ENCODE results near the gene AQP10.
"Not testable (repeated sequence)": the region's sequence is repeated elsewhere in the genome, so short reads cannot be mapped to it uniquely, and the experiment has no call there.

AQP10 gene

GRCh38 chr1:154348429-154349076, 27.7 kb downstream of the AQP10 start:
- H3K9me3 Mint-ChIP-seq = no peaks in the 10 kb centered on the region
- H3K36me3 Mint-ChIP-seq = peaks cover 61% of the 10 kb centered on the region
- no peak overlapping the region for H3K4me3 Mint-ChIP-seq
- ATAC-seq = no peak
- peaks cover 15% of the 10 kb centered on the region for H3K27me3 Mint-ChIP-seq
- no peak overlapping the region for H3K27ac Mint-ChIP-seq
- peaks cover 21% of the 10 kb centered on the region for H3K4me1 Mint-ChIP-seq

DNA sequence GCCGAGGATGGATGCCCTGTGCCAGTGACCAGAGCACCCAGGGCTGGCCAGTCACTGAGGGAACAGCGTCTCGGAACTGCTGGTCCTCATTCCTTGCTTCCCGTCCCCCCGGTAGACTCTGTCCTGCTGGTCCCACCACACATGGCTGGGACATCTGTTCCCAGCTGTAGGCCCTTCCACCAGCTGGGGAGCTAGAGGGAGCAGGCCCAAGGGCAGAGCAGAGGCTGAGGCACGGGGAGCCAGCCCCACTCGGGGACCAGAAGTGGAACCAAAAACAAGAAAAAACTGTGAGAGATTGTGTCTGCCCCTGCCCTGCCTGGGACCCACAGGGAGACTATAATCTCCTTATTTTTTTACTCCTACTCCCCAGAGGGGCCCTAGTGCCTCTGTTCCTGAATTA, 28.2 kb downstream of the AQP10 start:
- H3K9me3 Mint-ChIP-seq = no peaks in the 10 kb centered on the region
- H3K27ac Mint-ChIP-seq = no peak overlapping the region
- peaks cover 55% of the 10 kb centered on the region for H3K36me3 Mint-ChIP-seq
- peaks cover 21% of the 10 kb centered on the region for H3K27me3 Mint-ChIP-seq
- H3K4me1 Mint-ChIP-seq = peaks cover 26% of the 10 kb centered on the region
- ATAC-seq = no peak
- no peak overlapping the region for H3K4me3 Mint-ChIP-seq

GRCh38 chr1:154350383-154350782, 29.5 kb downstream of the AQP10 start:
- Mint-ChIP-seq H3K4me3 (no peak overlapping the region), H3K27me3 (peaks cover 24% of the 10 kb centered on the region), H3K4me1 (peaks cover 23% of the 10 kb centered on the region), H3K27ac (no peak overlapping the region), H3K9me3 (no peaks in the 10 kb centered on the region), H3K36me3 (peaks cover 44% of the 10 kb centered on the region)
- no peak for ATAC-seq

DNA sequence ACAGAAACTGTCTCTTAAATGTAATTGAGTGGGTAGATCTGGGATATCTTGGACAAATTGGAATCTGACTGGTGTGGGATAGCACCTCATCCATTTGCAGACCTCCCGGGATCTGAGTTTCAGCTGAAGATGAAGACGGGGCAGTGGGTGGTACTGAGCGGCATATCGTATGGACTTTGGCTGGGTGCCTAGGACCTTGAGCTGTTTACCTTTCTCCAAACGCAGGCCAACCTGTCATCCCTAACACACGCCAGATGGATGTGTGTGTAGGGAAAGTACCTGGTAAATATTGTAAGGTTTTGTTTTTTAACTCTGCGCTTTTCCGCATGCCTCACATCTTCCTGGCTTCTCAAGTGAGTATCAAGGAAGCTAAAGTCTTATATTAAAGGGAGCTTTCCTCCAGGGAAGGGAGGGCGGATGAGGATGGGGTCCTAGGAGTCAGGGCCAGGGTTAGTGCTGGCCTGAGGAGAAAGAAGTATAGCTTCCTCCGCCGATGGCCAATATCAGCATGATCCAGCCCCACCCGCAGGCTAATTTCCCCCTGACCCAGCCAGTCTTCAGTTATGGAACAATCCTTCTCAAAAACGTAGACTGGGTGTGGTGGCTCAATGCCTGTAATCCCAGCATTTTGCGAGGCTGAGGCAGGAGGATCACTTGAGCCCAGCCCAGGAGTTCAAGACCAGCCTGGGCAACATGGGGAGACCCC, 30.6 kb downstream of the AQP10 start:
- H3K36me3 Mint-ChIP-seq = peaks cover 32% of the 10 kb centered on the region
- H3K4me1 Mint-ChIP-seq = peaks cover 23% of the 10 kb centered on the region
- no peak overlapping the region for H3K27ac Mint-ChIP-seq
- no peaks in the 10 kb centered on the region for H3K9me3 Mint-ChIP-seq
- peaks cover 24% of the 10 kb centered on the region for H3K27me3 Mint-ChIP-seq
- no peak overlapping the region for H3K4me3 Mint-ChIP-seq
- no peak for ATAC-seq

- no peaks in the 10 kb centered on the region for H3K9me3 Mint-ChIP-seq
- H3K27me3 Mint-ChIP-seq = peaks cover 24% of the 10 kb centered on the region
- H3K27ac Mint-ChIP-seq = peak overlapping the region; percentile 70
- H3K36me3 Mint-ChIP-seq = peaks cover 27% of the 10 kb centered on the region
- ATAC-seq = no peak
- H3K4me3 Mint-ChIP-seq = peak overlapping the region; percentile 88
- peaks cover 23% of the 10 kb centered on the region for H3K4me1 Mint-ChIP-seq
Observed at GRCh38 chr1:154352245-154352580, 31.3 kb downstream of the AQP10 start.

- Mint-ChIP-seq H3K27me3 (peaks cover 24% of the 10 kb centered on the region), H3K4me1 (peaks cover 23% of the 10 kb centered on the region), H3K27ac (peak overlapping the region; percentile 70), H3K36me3 (peaks cover 21% of the 10 kb centered on the region), H3K4me3 (peak overlapping the region; percentile 88), H3K9me3 (no peaks in the 10 kb centered on the region)
- peak; percentile 82 for ATAC-seq
Observed at GRCh38 chr1:154352581-154353459, 31.9 kb downstream of the AQP10 start.

DNA sequence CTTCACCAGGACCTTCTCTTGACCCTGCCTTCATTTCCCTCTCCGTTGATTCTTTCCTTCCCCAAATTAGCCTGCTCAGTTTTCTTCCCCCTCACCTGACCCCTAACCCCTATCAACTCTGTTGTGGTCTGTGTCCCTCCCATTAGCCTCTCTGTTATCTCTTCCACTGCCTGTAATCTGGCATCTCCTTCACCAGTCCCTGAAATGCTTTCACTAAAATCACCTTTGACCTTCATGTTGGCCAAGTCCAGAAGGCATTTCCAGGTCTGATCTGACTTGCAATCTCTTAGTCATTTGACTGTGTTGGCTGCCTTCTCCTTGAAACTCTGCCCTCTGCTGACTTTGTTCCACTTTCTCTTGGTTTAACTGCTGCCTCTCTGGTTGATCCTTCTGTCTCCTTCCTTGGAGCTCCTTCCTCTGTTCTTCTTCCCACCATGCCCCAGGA, 32.6 kb downstream of the AQP10 start:
- no peaks in the 10 kb centered on the region for H3K9me3 Mint-ChIP-seq
- H3K36me3 Mint-ChIP-seq = peaks cover 14% of the 10 kb centered on the region
- H3K27ac Mint-ChIP-seq = peak overlapping the region; percentile 70
- ATAC-seq = peak; percentile 82
- peak overlapping the region; percentile 88 for H3K4me3 Mint-ChIP-seq
- peaks cover 23% of the 10 kb centered on the region for H3K4me1 Mint-ChIP-seq
- peaks cover 30% of the 10 kb centered on the region for H3K27me3 Mint-ChIP-seq

- H3K9me3 Mint-ChIP-seq = no peaks in the 10 kb centered on the region
- peaks cover 9% of the 10 kb centered on the region for H3K36me3 Mint-ChIP-seq
- peaks cover 23% of the 10 kb centered on the region for H3K4me1 Mint-ChIP-seq
- H3K4me3 Mint-ChIP-seq = no peak overlapping the region
- H3K27me3 Mint-ChIP-seq = peaks cover 30% of the 10 kb centered on the region
- H3K27ac Mint-ChIP-seq = peak overlapping the region; percentile 70
- ATAC-seq = no peak
Observed at GRCh38 chr1:154353966-154354365, 33.1 kb downstream of the AQP10 start.

DNA sequence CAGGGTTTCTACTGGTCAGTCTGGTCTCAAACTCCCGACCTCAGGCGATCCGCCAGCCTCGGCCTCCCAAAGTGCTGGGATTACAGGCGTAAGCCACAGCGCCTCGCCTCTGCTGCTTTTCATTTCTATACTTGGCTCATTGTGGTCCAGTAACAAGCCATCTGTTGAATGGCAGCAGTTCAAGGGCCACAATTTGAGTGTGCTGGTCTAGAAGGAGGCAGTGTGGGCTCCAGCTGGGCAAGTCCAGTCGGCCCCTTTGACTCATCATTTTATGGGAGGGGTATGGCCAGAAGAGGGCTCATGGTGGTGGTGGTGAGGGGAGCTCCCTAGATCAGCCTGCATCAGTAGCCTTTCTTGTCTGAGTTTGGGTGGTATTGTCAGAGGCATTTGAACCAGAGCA, 37.6 kb downstream of the AQP10 start:
- Mint-ChIP-seq H3K36me3 (no peaks in the 10 kb centered on the region), H3K27me3 (peaks cover 15% of the 10 kb centered on the region), H3K9me3 (no peaks in the 10 kb centered on the region), H3K4me3 (no peak overlapping the region), H3K4me1 (peaks cover 8% of the 10 kb centered on the region), H3K27ac (no peak overlapping the region)
- ATAC-seq = no peak

GRCh38 chr1:154360288-154360687, 39.4 kb downstream of the AQP10 start:
- no peaks in the 10 kb centered on the region for H3K4me1 Mint-ChIP-seq
- H3K36me3 Mint-ChIP-seq = no peaks in the 10 kb centered on the region
- H3K27ac Mint-ChIP-seq = no peak overlapping the region
- ATAC-seq = no peak
- H3K9me3 Mint-ChIP-seq = no peaks in the 10 kb centered on the region
- peaks cover 6% of the 10 kb centered on the region for H3K27me3 Mint-ChIP-seq
- H3K4me3 Mint-ChIP-seq = no peak overlapping the region

GRCh38 chr1:154360881-154361280, 40.0 kb downstream of the AQP10 start:
- H3K4me1 Mint-ChIP-seq, H3K27ac Mint-ChIP-seq, H3K27me3 Mint-ChIP-seq, H3K9me3 Mint-ChIP-seq, H3K36me3 Mint-ChIP-seq, ATAC-seq, H3K4me3 Mint-ChIP-seq: not testable (repeated sequence)

- Mint-ChIP-seq H3K4me3 (no peak overlapping the region), H3K27ac (no peak overlapping the region), H3K27me3 (peaks cover 13% of the 10 kb centered on the region), H3K36me3 (no peaks in the 10 kb centered on the region), H3K4me1 (peaks cover 6% of the 10 kb centered on the region), H3K9me3 (no peaks in the 10 kb centered on the region)
- ATAC-seq = no peak
Observed at GRCh38 chr1:154361357-154361756, 40.5 kb downstream of the AQP10 start.

DNA sequence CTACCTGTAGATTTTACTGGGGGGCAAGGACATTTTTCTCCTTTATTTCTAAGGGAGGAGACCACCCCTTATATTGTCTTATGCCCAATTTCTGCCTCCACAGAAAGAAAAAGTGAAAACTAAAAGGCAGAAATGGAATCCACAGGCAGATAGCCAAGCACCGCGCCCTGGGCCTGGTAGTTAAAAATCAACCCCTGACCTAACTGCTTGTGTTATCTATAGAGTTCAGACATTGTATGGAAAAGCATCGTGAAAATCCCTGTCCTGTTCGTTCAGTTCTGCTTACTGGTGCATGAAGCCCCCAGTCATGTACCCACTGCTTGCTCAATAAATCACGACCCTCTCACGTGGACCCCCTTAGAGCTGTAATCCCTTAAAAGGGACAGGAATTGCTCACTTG, 50.5 kb downstream of the AQP10 start:
- H3K4me1 Mint-ChIP-seq = peaks cover under 1% of the 10 kb centered on the region
- no peak for ATAC-seq
- no peak overlapping the region for H3K4me3 Mint-ChIP-seq

GRCh38 chr1:154373777-154374357, 53.0 kb downstream of the AQP10 start:
- not testable (repeated sequence) for H3K4me1 Mint-ChIP-seq, H3K9me3 Mint-ChIP-seq, H3K27ac Mint-ChIP-seq, H3K27me3 Mint-ChIP-seq, H3K4me3 Mint-ChIP-seq, ATAC-seq, H3K36me3 Mint-ChIP-seq

More for the DNA sequence above, 50.5 kb downstream of the AQP10 start:
- no peak overlapping the region for H3K27ac Mint-ChIP-seq
- peaks cover under 1% of the 10 kb centered on the region for H3K27me3 Mint-ChIP-seq
- no peaks in the 10 kb centered on the region for H3K9me3 Mint-ChIP-seq
- no peaks in the 10 kb centered on the region for H3K36me3 Mint-ChIP-seq

All from stimulated activated memory B cell treated with anti-CD40 and anti-IgM and Interleukin-4, amounts not matched to agents 10 μg/mL and 1 μg/mL and 100 μg/mL, for 72 hours (primary cell).